Activated CD8-positive, alpha-beta memory T cell treated with anti-CD3 and anti-CD28 coated beads for 4 hours (primary cell): Measurements from ENCODE around the gene PYGB.
A peak's percentile ranks its signal among the peaks of the same experiment; 100 is the strongest.
"Not testable (repeated sequence)": the region's sequence is repeated elsewhere in the genome, so short reads cannot be mapped to it uniquely, and the experiment has no call there.

Source experiments
- DNase-seq, 2 donors: peaks; one replicate each; pipeline ENCODE4 v3.0.0-alpha.2; 2020; ENCODE audit warnings: low read depth in 2 of 2

The PYGB gene

GRCh38 chr20:25296094-25297093 is 48.5 kb downstream of the PYGB start:
- DNase-seq: no peak

- DNase-seq: no peak
Measured at GRCh38 chr20:25297141-25297905, 49.4 kb downstream of the PYGB start.

GRCh38 chr20:25299806-25300205 is 51.9 kb downstream of the PYGB start:
- no peak for DNase-seq

GRCh38 chr20:25300496-25301170 is 52.7 kb downstream of the PYGB start:
- no peak for DNase-seq

GRCh38 chr20:25301357-25301920 is 53.6 kb downstream of the PYGB start:
- DNase-seq: no peak

- DNase-seq: no peak
Measured at GRCh38 chr20:25302596-25302995, 54.7 kb downstream of the PYGB start.

GRCh38 chr20:25303292-25304024 is 55.6 kb downstream of the PYGB start:
- no peak for DNase-seq

GRCh38 chr20:25304025-25304549 is 56.2 kb downstream of the PYGB start:
- DNase-seq: no peak

- DNase-seq: no peak
Measured at GRCh38 chr20:25306991-25307903, 59.4 kb downstream of the PYGB start.

- DNase-seq: no peak
Measured at GRCh38 chr20:25308083-25308491, 60.2 kb downstream of the PYGB start.

- no peak for DNase-seq
Measured at GRCh38 chr20:25308671-25309394, 60.9 kb downstream of the PYGB start.

- no peak for DNase-seq
Measured at GRCh38 chr20:25309395-25310267, 61.7 kb downstream of the PYGB start.

- peak in 1 of 2 donors; percentile 18 for DNase-seq
Measured at GRCh38 chr20:25310268-25310920, 62.5 kb downstream of the PYGB start.

- DNase-seq: no peak
Measured at GRCh38 chr20:25310921-25311728, 63.2 kb downstream of the PYGB start.

GRCh38 chr20:25312716-25313115 is 64.8 kb downstream of the PYGB start:
- not testable (repeated sequence) for DNase-seq

- no peak for DNase-seq
Measured at GRCh38 chr20:25313593-25313992, 65.7 kb downstream of the PYGB start.
